ENCODE results near the gene DHRS1. TPM values are rescaled to one million over a fixed set of nuclear protein-coding genes. Genes with fewer than 3 reads are reported as not detected.

Gene DHRS1
- 1 to 10 TPM; 9.3 to 9.8 TPM for total RNA-seq
- 34.8 TPM for polyA plus RNA-seq

- CTCF ChIA-PET, result interaction anchor here (1.1 to 17.7 kb wide), 12 partner anchors 9 to 285 kb away, joined by 3 to 265 read pairs (median 6); partner anchors contain the start of genes ADCY4, CIDEB, IRF9 and LTB4R
- peak within 1 kb of the TSS; percentile 94 to 99 (median 96) for H3K27ac Mint-ChIP-seq
- H3K27me3 Mint-ChIP-seq, result no peaks in the 10 kb centered on the region
- Histone ChIP-seq H3K9me3 (ENCODE audit: low read length) (no peaks in the 10 kb centered on the region), H3K4me1 (ENCODE audit: insufficient read depth, low read length) (peaks cover 47% of the 10 kb centered on the region), H3K27me3 (ENCODE audit: insufficient read depth, low read length, poor library complexity, severe bottlenecking) (no peaks in the 10 kb centered on the region), H3K27ac (ENCODE audit: low read depth, low read length) (peak within 1 kb of the TSS; percentile 79), H3K36me3 (ENCODE audit: insufficient read depth, low read length) (peaks cover 42% of the 10 kb centered on the region), H3K4me3 (ENCODE audit: low read length) (peak within 1 kb of the TSS; percentile 83)
- H3K4me1 Mint-ChIP-seq, result peaks cover 41 to 59% (median 54%) of the 10 kb centered on the region in 3 donors
- POLR2A ChIA-PET, result interaction anchor here (0.9 to 4.4 kb wide), 8 partner anchors 11 to 185 kb away, joined by 3 to 30 read pairs (median 6); partner anchors contain the start of genes CBLN3, DCAF11, KHNYN and LTB4R2
- peak; percentile 87 to 93 (median 89) for DNase-seq
- H3K36me3 Mint-ChIP-seq, result peaks cover 10 to 71% (median 19%) of the 10 kb centered on the region in 3 donors
- H3K4me3 Mint-ChIP-seq, result peak within 1 kb of the TSS; percentile 89 to 97 (median 92)
- H3K9me3 Mint-ChIP-seq, result no peaks in the 10 kb centered on the region
Observed at GRCh38 chr14:24299255-24300191, at the start of gene DHRS1, which contains the start of gene NOP9. DHRS1 (minus strand) TSS chr14:24299780; CDS start chr14:24299106, 674 bp downstream. NOP9 (plus strand) TSS chr14:24299850; CDS start chr14:24299955, 105 bp downstream.

GRCh38 chr14:24348186-24348585, 48.6 kb upstream of the DHRS1 start:
- H3K9me3 ChIP-seq (ENCODE audit: low read length), result no peaks in the 10 kb centered on the region
- no peak overlapping the region for H3K27ac ChIP-seq (ENCODE audit: low read depth, low read length)
- Mint-ChIP-seq H3K4me3 (no peak overlapping the region), H3K36me3 (no peaks in the 10 kb centered on the region), H3K4me1 (no peaks in the 10 kb centered on the region), H3K9me3 (no peaks in the 10 kb centered on the region), H3K27me3 (peaks cover 36 to 60% of the 10 kb centered on the region in 2 donors), H3K27ac (no peak overlapping the region)
- ChIA-PET CTCF (interaction anchor here (0.8 to 4.4 kb wide), 2 partner anchors 15 to 19 kb away, joined by 3 to 37 read pairs; partner anchors contain the start of gene ADCY4), POLR2A (no interaction called here)
- H3K27me3 ChIP-seq (ENCODE audit: insufficient read depth, low read length, poor library complexity, severe bottlenecking), result peaks cover 3% of the 10 kb centered on the region
- H3K4me1 ChIP-seq (ENCODE audit: insufficient read depth, low read length), result no peaks in the 10 kb centered on the region
- no peak for DNase-seq
- H3K36me3 ChIP-seq (ENCODE audit: insufficient read depth, low read length), result no peaks in the 10 kb centered on the region
- H3K4me3 ChIP-seq (ENCODE audit: low read length), result no peak overlapping the region

GRCh38 chr14:24347134-24347533, 47.6 kb upstream of the DHRS1 start:
- Histone ChIP-seq H3K9me3 (ENCODE audit: low read length) (no peaks in the 10 kb centered on the region), H3K4me3 (ENCODE audit: low read length) (no peak overlapping the region), H3K27ac (ENCODE audit: low read depth, low read length) (no peak overlapping the region), H3K36me3 (ENCODE audit: insufficient read depth, low read length) (no peaks in the 10 kb centered on the region), H3K4me1 (ENCODE audit: insufficient read depth, low read length) (no peaks in the 10 kb centered on the region), H3K27me3 (ENCODE audit: insufficient read depth, low read length, poor library complexity, severe bottlenecking) (no peaks in the 10 kb centered on the region)
- Mint-ChIP-seq H3K27me3 (peaks cover 33 to 56% of the 10 kb centered on the region in 2 donors), H3K9me3 (no peaks in the 10 kb centered on the region), H3K27ac (peak overlapping the region in 1 of 8 donors; percentile 16), H3K4me3 (no peak overlapping the region), H3K36me3 (no peaks in the 10 kb centered on the region), H3K4me1 (no peaks in the 10 kb centered on the region)
- no peak for DNase-seq
- ChIA-PET POLR2A (no interaction called here), CTCF (interaction anchor here (4.4 kb wide), 1 partner anchor 14 kb away, joined by 37 read pairs; the partner anchor contains the start of gene ADCY4)

GRCh38 chr14:24343795-24344660, 44.4 kb upstream of the DHRS1 start:
- Mint-ChIP-seq H3K27ac (no peak overlapping the region), H3K4me3 (no peak overlapping the region), H3K9me3 (no peaks in the 10 kb centered on the region), H3K4me1 (peaks cover 8 to 14% (median 11%) of the 10 kb centered on the region in 3 donors), H3K27me3 (peaks cover 12 to 32% of the 10 kb centered on the region in 2 donors), H3K36me3 (peaks cover 0 to 4% (median 0%) of the 10 kb centered on the region in 3 donors)
- CTCF ChIA-PET, result interaction anchor here (1.1 to 4.4 kb wide), 3 partner anchors 10 to 93 kb away, joined by 3 to 37 read pairs (median 3); partner anchors contain the start of gene ADCY4
- Histone ChIP-seq H3K9me3 (ENCODE audit: low read length) (no peaks in the 10 kb centered on the region), H3K4me3 (ENCODE audit: low read length) (no peak overlapping the region), H3K27me3 (ENCODE audit: insufficient read depth, low read length, poor library complexity, severe bottlenecking) (no peaks in the 10 kb centered on the region), H3K36me3 (ENCODE audit: insufficient read depth, low read length) (no peaks in the 10 kb centered on the region), H3K4me1 (ENCODE audit: insufficient read depth, low read length) (peaks cover 12% of the 10 kb centered on the region), H3K27ac (ENCODE audit: low read depth, low read length) (no peak overlapping the region)
- POLR2A ChIA-PET, result interaction anchor here (0.6 kb wide), 1 partner anchor 24 kb away, joined by 7 read pairs; the partner anchor contains the start of gene NFATC4
- DNase-seq, result no peak

- no peak for DNase-seq
- H3K4me3 ChIP-seq (ENCODE audit: low read length), result no peak overlapping the region
- no peaks in the 10 kb centered on the region for H3K9me3 ChIP-seq (ENCODE audit: low read length)
- H3K27ac ChIP-seq (ENCODE audit: low read depth, low read length), result no peak overlapping the region
- Mint-ChIP-seq H3K4me3 (no peak overlapping the region), H3K27ac (no peak overlapping the region), H3K9me3 (no peaks in the 10 kb centered on the region), H3K36me3 (peaks cover 0 to 12% (median 0%) of the 10 kb centered on the region in 3 donors), H3K4me1 (peaks cover 17 to 25% (median 20%) of the 10 kb centered on the region in 3 donors), H3K27me3 (peaks cover 12 to 32% of the 10 kb centered on the region in 2 donors)
- no peaks in the 10 kb centered on the region for H3K36me3 ChIP-seq (ENCODE audit: insufficient read depth, low read length)
- CTCF ChIA-PET, result interaction anchor here (1.2 kb wide), 2 partner anchors 9 kb away, joined by 3 to 8 read pairs; no protein-coding TSS in a partner anchor
- peaks cover 23% of the 10 kb centered on the region for H3K4me1 ChIP-seq (ENCODE audit: insufficient read depth, low read length)
- POLR2A ChIA-PET, result no interaction called here
- H3K27me3 ChIP-seq (ENCODE audit: insufficient read depth, low read length, poor library complexity, severe bottlenecking), result no peaks in the 10 kb centered on the region
Observed at GRCh38 chr14:24342889-24343288, 43.3 kb upstream of the DHRS1 start.

- CTCF ChIA-PET, result interaction anchor here (0.9 to 14.0 kb wide), 4 partner anchors 12 to 98 kb away, joined by 3 to 486 read pairs (median 12); partner anchors contain the start of genes CBLN3, CIDEB, KHNYN and SDR39U1
- H3K4me3 Mint-ChIP-seq, result peak overlapping the region in 4 of 7 donors; percentile 1 to 97 (median 95)
- no peaks in the 10 kb centered on the region for H3K9me3 ChIP-seq (ENCODE audit: low read length)
Observed at GRCh38 chr14:24340606-24341005, 41.0 kb upstream of the DHRS1 start.

More at GRCh38 chr14:24340606-24341005, 41.0 kb upstream of the DHRS1 start:
- peaks cover 5 to 33% (median 5%) of the 10 kb centered on the region in 3 donors for H3K36me3 Mint-ChIP-seq
- H3K4me1 Mint-ChIP-seq, result peaks cover 24 to 40% (median 37%) of the 10 kb centered on the region in 3 donors
- DNase-seq, result no peak
- Histone ChIP-seq H3K27me3 (ENCODE audit: insufficient read depth, low read length, poor library complexity, severe bottlenecking) (no peaks in the 10 kb centered on the region), H3K36me3 (ENCODE audit: insufficient read depth, low read length) (peaks cover 10% of the 10 kb centered on the region), H3K4me1 (ENCODE audit: insufficient read depth, low read length) (peaks cover 23% of the 10 kb centered on the region), H3K27ac (ENCODE audit: low read depth, low read length) (no peak overlapping the region), H3K4me3 (ENCODE audit: low read length) (no peak overlapping the region)
- POLR2A ChIA-PET, result interaction anchor here (1.1 to 3.3 kb wide), 3 partner anchors 90 to 97 kb away, joined by 3 to 21 read pairs (median 3); partner anchors contain the start of genes CBLN3 and KHNYN
- H3K9me3 Mint-ChIP-seq, result no peaks in the 10 kb centered on the region
- H3K27me3 Mint-ChIP-seq, result peaks cover 15 to 23% of the 10 kb centered on the region in 2 donors
- no peak overlapping the region for H3K27ac Mint-ChIP-seq
